OCI-LY7 (cell line): ENCODE results near the gene MRPL50. TPM values are rescaled to one million over a fixed set of nuclear protein-coding genes. Genes with fewer than 3 reads are reported as not detected.

Source experiments
- BruUV-seq: library from RNA; stranded (reverse); fragments of 400-500 nt; replicated peaks from 2 replicates; lab custom pipeline; 2021; lab: Mats Ljungman, UMichigan
- CTCF ChIA-PET: fragments of 300-600 bp; sonication (Branson Sonifier 250); formaldehyde crosslinking; loops from one replicate; lab custom pipeline; 2022; ENCODE audit warnings: antibody characterized with exemption; ENCODE audit not compliant: unreplicated experiment; lab: Charles Lee
- POLR2A ChIA-PET: fragments of 300-600 bp; sonication (Branson Sonifier 250); formaldehyde crosslinking; loops from one replicate; lab custom pipeline; 2022; ENCODE audit warnings: antibody characterized with exemption; lab: Charles Lee
- DNase-seq: peaks from one replicate; pipeline ENCODE4 v3.0.0-alpha.2; 2015; ENCODE audit warnings: low spot score
- H2AFZ ChIP-seq: fragments of 200-600 bp; sonication (generic), shearing (Covaris generic); 2 replicates; pipeline ENCODE4 v1.6.1; 2014; ENCODE audit warnings: mild to moderate bottlenecking, antibody characterized with exemption, low read length, moderate library complexity
- H3K27ac ChIP-seq: fragments of 200-600 bp; sonication (generic); 2 replicates; pipeline ENCODE4 v1.5.1; 2014; ENCODE audit warnings: mixed run types, low read depth, mild to moderate bottlenecking, moderate library complexity, low read length, inconsistent platforms; ENCODE audit not compliant: poor library complexity, severe bottlenecking
- H3K36me3 ChIP-seq: fragments of 200-600 bp; sonication (generic); 2 replicates; pipeline ENCODE4 v1.6.1; 2014; ENCODE audit warnings: mild to moderate bottlenecking, antibody characterized with exemption, low read length, moderate library complexity, mixed read lengths; ENCODE audit not compliant: insufficient read depth
- H3K4me1 ChIP-seq: fragments of 200-600 bp; sonication (generic); 2 replicates; pipeline ENCODE4 v1.5.1; 2014; ENCODE audit warnings: mild to moderate bottlenecking, low read length; ENCODE audit not compliant: insufficient read depth, poor library complexity, severe bottlenecking
- H3K4me2 ChIP-seq: fragments of 200-600 bp; sonication (generic); 2 replicates; pipeline ENCODE4 v1.6.1; 2014; ENCODE audit warnings: mild to moderate bottlenecking, low read length
- H3K4me3 ChIP-seq: fragments of 200-600 bp; sonication (generic); 2 replicates; pipeline ENCODE4 v1.5.1; 2014; ENCODE audit warnings: mild to moderate bottlenecking, low read depth, low read length; ENCODE audit not compliant: poor library complexity, severe bottlenecking
- H3K79me2 ChIP-seq: fragments of 200-600 bp; sonication (generic); 2 replicates; pipeline ENCODE4 v1.6.1; 2016; ENCODE audit warnings: low read depth, mild to moderate bottlenecking, low read length, moderate library complexity, mixed read lengths; ENCODE audit not compliant: insufficient read depth
- H3K9me2 ChIP-seq: fragments of 200-600 bp; sonication (generic); 2 replicates; pipeline ENCODE4 v1.6.1; 2016; ENCODE audit warnings: mild to moderate bottlenecking, low read length, mixed read lengths; ENCODE audit not compliant: insufficient read depth
- H3K9me3 ChIP-seq: fragments of 200-600 bp; sonication (generic); 2 replicates; pipeline ENCODE4 v1.6.1; 2014; ENCODE audit warnings: mild to moderate bottlenecking, mixed run types, low read length, mixed read lengths
- H4K20me1 ChIP-seq: fragments of 200-600 bp; sonication (generic); 2 replicates; pipeline ENCODE4 v1.6.1; 2014; ENCODE audit warnings: mild to moderate bottlenecking, antibody characterized with exemption, low read length, moderate library complexity, mixed read lengths; ENCODE audit not compliant: insufficient read depth
- EZH2phosphoT487 ChIP-seq: fragments of 200-600 bp; sonication (generic); IDR thresholded peaks from 2 replicates; pipeline ENCODE4 v1.6.1; 2018; ENCODE audit warnings: low read depth, borderline replicate concordance, mild to moderate bottlenecking, mixed run types, antibody characterized with exemption, low read length, moderate library complexity, mixed read lengths
- intact Hi-C: fragments of 100-400 bp; cut with micrococcal nuclease; formaldehyde crosslinking; loops from one replicate; pipeline ENCODE4 v1.10.0; 2022; ENCODE audit not compliant: unreplicated experiment
- total RNA-seq, 2 experiments: library from RNA; depleted of rRNA in 1 of 2; stranded (reverse); fragments of >200 nt in 1 of 2; shearing (Covaris generic) in 1 of 2; gene quantifications; 2 replicates each; pipeline ENCODE4 v1.2.3, GENCODE V29; 2014 to 2022
- TF ChIP-seq, protein P1 (sequence below): fragments of 200-600 bp; sonication (generic); conservative IDR thresholded peaks from 2 replicates; pipeline ENCODE4 v1.5.1; 2014; ENCODE audit warnings: mild to moderate bottlenecking, antibody characterized with exemption, low read length, moderate library complexity, mixed read lengths

MRPL50 gene
- total RNA-seq, 2 experiments from 2014 or later, result 12.8 to 18.5 TPM

DNA sequence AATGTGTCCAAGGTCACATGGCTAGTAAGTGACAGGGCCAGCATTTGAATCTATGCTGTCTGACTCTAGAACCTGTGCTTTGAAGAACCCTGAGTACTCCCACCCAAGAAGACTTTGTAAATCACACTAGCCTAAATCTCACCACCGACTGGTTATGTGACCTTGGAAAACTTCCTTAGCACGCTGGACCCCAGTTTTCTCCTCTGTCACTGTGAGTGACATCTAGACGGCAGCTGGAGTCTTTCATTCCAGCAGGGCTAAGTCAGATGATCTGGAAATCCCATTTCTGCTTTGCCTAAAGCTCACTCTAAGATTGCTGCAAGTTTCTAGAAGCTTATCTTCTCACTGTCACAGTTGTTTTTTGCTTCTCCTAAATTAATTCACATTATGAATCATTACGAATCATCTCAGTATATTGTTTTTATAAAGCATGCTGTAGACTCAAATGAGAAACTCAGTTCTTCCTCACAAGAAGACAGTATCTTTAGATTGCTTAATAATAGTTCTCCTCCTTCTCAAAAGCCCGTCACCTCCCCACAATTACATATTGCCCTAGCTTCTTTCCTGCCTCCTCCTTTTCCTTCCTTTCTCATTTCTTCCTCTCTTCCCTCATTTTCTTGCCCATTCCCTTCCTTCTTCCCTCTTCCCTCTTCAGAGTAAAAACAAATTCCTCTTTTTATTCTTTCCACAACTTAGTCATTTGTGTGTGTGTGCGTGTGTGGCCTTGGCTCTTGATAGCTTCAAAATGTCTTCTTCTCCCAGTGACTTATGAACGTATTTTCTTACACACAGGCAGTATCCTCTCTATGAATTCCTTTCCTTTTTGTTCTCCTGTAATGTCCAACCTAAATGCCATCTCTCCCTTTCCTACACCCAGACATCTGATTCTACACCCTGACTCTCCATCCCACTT is 20.4 kb upstream of the MRPL50 start:
- Histone ChIP-seq H3K27ac (no peak overlapping the region), H3K4me2 (no peak overlapping the region), H3K4me1 (no peaks in the 10 kb centered on the region), H3K9me2 (no peaks in the 10 kb centered on the region), H2AFZ (no peak overlapping the region), H3K9me3 (no peaks in the 10 kb centered on the region), H4K20me1 (no peaks in the 10 kb centered on the region), H3K36me3 (no peaks in the 10 kb centered on the region), H3K79me2 (no peaks in the 10 kb centered on the region), H3K4me3 (no peak overlapping the region)
- no TSS peak for BruUV-seq
- ChIA-PET POLR2A (no interaction called here), CTCF (no interaction called here)
- TF ChIP-seq, protein P1, sequence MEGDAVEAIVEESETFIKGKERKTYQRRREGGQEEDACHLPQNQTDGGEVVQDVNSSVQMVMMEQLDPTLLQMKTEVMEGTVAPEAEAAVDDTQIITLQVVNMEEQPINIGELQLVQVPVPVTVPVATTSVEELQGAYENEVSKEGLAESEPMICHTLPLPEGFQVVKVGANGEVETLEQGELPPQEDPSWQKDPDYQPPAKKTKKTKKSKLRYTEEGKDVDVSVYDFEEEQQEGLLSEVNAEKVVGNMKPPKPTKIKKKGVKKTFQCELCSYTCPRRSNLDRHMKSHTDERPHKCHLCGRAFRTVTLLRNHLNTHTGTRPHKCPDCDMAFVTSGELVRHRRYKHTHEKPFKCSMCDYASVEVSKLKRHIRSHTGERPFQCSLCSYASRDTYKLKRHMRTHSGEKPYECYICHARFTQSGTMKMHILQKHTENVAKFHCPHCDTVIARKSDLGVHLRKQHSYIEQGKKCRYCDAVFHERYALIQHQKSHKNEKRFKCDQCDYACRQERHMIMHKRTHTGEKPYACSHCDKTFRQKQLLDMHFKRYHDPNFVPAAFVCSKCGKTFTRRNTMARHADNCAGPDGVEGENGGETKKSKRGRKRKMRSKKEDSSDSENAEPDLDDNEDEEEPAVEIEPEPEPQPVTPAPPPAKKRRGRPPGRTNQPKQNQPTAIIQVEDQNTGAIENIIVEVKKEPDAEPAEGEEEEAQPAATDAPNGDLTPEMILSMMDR, result no peak
- no peak for TF ChIP-seq EZH2phosphoT487
- intact Hi-C loops, result no loop called here
- DNase-seq, result no peak

- Histone ChIP-seq H3K79me2 (no peaks in the 10 kb centered on the region), H3K4me3 (no peak overlapping the region), H3K4me1 (no peaks in the 10 kb centered on the region), H2AFZ (no peak overlapping the region), H3K27ac (no peak overlapping the region), H3K4me2 (no peak overlapping the region), H3K9me3 (no peaks in the 10 kb centered on the region), H4K20me1 (no peaks in the 10 kb centered on the region), H3K36me3 (no peaks in the 10 kb centered on the region), H3K9me2 (no peaks in the 10 kb centered on the region)
- intact Hi-C loops, result no loop called here
- TF ChIP-seq, protein P1, result no peak
- TF ChIP-seq EZH2phosphoT487, result no peak
- no TSS peak for BruUV-seq
- CTCF ChIA-PET, result no interaction called here
- DNase-seq, result no peak
- POLR2A ChIA-PET, result no interaction called here
These were observed 19.6 kb upstream of the MRPL50 start for GRCh38 chr9:101417977-101418376.

DNA sequence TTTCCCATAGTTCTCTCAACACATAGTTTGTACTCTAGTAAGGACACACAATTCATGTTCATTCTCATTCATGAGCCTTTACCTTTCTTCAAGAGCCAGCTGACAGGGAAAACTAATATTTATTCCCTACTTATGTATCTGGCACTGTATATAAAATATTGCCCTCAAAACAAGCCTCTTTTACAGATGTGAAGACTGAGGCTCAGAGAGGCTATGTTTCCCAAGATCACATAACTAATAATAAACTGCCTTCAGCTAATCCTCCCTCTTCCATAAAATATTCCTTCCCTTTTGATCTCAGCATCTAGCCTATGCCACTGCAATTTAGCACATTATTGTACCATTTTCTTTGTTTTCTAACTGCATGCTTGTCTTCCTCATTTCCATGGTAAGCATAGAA is 19.0 kb upstream of the MRPL50 start:
- Histone ChIP-seq H2AFZ (no peak overlapping the region), H3K4me2 (no peak overlapping the region), H3K9me3 (no peaks in the 10 kb centered on the region), H3K4me3 (no peak overlapping the region), H4K20me1 (no peaks in the 10 kb centered on the region), H3K27ac (no peak overlapping the region), H3K4me1 (no peaks in the 10 kb centered on the region), H3K9me2 (no peaks in the 10 kb centered on the region), H3K79me2 (no peaks in the 10 kb centered on the region), H3K36me3 (no peaks in the 10 kb centered on the region)
- TF ChIP-seq, protein P1, result no peak
- TF ChIP-seq EZH2phosphoT487, result no peak
- BruUV-seq, result no TSS peak
- no peak for DNase-seq
- POLR2A ChIA-PET, result interaction anchor here (0.6 kb wide), 1 partner anchor 37 kb away, joined by 3 read pairs; no protein-coding TSS in a partner anchor
- intact Hi-C loops, result no loop called here
- CTCF ChIA-PET, result no interaction called here
